Astrocyte (in vitro differentiated cells and primary cell): ENCODE data around the gene EIF4A2.

Experiments used
- EZH2 ChIP-seq: IDR thresholded peaks from 2 replicates; pipeline ENCODE4 v1.6.1; 2012; ENCODE audit warnings: mild to moderate bottlenecking, low read length, inconsistent platforms; ENCODE audit not compliant: insufficient read depth
- TF ChIP-seq, protein P1 (sequence below): IDR thresholded peaks from 2 replicates; pipeline ENCODE4 v1.5.1; 2011; ENCODE audit warnings: low read depth, mild to moderate bottlenecking, inconsistent platforms, low read length, moderate library complexity; ENCODE audit not compliant: insufficient read depth

DNA sequence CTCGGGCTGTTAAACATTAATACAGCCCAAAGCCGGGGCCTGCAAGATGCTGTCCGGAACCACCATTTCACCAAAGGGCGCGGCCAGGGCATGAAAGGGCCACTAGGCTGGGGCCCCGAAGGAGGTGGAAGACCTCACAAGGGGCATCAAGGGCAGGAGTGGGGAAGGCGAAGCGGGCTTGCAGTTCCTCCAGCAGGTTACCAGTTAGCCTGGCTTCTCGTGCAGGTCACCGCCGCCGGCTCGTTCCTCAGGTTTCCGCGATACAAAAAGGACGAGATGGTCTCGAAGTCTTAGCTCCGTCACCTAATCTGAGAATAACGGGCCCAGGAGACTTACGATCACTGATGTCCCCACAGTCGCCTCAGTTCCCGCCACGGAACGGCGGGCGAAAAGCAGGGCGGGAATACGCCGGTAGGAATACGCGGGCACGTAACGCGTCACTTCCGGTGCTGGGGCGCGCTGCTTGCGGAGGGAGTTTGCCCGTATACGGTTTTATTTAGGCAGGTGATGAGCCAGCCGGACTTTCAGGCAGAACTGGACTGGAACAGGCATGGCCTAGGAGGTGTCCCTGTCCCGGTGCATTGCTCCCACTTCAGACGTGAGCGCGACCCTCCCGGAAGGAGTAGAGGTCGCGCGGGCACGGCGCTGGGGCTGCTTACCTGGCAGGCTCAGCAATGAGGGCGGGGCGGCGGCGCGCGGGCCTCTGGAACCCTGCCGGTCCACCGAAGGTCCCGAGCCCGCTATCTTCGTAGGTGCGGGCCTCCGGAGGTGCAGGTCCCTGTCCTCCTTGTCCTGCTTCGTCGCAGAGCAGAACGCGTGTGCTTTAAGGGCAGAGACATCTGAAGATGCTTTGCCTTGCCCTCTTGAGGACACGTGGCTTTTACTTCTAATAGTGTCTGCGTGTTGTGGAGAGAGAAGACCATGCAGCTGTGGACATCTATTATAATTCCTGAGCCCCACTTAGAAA lies 23.0 kb downstream of the EIF4A2 start, which contains the start of gene RFC4:
- TF ChIP-seq, protein P1, sequence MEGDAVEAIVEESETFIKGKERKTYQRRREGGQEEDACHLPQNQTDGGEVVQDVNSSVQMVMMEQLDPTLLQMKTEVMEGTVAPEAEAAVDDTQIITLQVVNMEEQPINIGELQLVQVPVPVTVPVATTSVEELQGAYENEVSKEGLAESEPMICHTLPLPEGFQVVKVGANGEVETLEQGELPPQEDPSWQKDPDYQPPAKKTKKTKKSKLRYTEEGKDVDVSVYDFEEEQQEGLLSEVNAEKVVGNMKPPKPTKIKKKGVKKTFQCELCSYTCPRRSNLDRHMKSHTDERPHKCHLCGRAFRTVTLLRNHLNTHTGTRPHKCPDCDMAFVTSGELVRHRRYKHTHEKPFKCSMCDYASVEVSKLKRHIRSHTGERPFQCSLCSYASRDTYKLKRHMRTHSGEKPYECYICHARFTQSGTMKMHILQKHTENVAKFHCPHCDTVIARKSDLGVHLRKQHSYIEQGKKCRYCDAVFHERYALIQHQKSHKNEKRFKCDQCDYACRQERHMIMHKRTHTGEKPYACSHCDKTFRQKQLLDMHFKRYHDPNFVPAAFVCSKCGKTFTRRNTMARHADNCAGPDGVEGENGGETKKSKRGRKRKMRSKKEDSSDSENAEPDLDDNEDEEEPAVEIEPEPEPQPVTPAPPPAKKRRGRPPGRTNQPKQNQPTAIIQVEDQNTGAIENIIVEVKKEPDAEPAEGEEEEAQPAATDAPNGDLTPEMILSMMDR: no peak
- no peak for TF ChIP-seq EZH2
